AG09309 (cell line): ENCODE results near the gene MMP15.

Experiments
- DNase-seq: peaks from one replicate; pipeline ENCODE4 v3.0.0-alpha.2; 2010; ENCODE audit warnings: low read depth
- H3K4me3 ChIP-seq: 2 replicates; pipeline ENCODE4 v1.5.1; 2011; ENCODE audit warnings: mild to moderate bottlenecking, low read depth, low read length, moderate library complexity; ENCODE audit not compliant: control insufficient read depth
- TF ChIP-seq, protein P1 (sequence below): IDR thresholded peaks from 2 replicates; pipeline ENCODE4 v1.5.1; 2011; ENCODE audit warnings: mild to moderate bottlenecking, low read depth, low read length, inconsistent platforms; ENCODE audit not compliant: insufficient read depth, control insufficient read depth; ENCODE audit errors: missing control alignments

Gene MMP15

DNA sequence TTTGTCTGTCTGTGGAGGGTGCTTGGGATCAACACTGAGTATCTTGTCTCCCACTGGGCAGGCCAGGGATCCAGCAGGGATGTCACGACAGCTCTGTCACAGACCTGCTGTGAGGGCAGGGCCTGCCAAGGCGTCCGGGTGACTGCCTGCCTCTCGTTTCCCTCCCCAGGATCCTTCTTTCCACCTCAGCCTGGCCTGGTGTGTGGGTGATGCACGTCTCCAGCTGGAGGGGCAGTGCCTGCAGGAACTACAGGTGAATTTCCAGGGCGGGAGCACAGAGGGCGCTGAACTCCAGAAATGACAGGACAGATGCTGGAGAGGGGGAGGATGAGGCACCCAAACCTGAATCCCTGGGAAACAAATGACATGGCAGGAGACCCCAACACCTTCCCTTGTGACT, 6.8 kb upstream of the MMP15 start:
- DNase-seq, result no peak
- H3K4me3 ChIP-seq, result no peak overlapping the region
- TF ChIP-seq, protein P1, sequence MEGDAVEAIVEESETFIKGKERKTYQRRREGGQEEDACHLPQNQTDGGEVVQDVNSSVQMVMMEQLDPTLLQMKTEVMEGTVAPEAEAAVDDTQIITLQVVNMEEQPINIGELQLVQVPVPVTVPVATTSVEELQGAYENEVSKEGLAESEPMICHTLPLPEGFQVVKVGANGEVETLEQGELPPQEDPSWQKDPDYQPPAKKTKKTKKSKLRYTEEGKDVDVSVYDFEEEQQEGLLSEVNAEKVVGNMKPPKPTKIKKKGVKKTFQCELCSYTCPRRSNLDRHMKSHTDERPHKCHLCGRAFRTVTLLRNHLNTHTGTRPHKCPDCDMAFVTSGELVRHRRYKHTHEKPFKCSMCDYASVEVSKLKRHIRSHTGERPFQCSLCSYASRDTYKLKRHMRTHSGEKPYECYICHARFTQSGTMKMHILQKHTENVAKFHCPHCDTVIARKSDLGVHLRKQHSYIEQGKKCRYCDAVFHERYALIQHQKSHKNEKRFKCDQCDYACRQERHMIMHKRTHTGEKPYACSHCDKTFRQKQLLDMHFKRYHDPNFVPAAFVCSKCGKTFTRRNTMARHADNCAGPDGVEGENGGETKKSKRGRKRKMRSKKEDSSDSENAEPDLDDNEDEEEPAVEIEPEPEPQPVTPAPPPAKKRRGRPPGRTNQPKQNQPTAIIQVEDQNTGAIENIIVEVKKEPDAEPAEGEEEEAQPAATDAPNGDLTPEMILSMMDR, result no peak

DNA sequence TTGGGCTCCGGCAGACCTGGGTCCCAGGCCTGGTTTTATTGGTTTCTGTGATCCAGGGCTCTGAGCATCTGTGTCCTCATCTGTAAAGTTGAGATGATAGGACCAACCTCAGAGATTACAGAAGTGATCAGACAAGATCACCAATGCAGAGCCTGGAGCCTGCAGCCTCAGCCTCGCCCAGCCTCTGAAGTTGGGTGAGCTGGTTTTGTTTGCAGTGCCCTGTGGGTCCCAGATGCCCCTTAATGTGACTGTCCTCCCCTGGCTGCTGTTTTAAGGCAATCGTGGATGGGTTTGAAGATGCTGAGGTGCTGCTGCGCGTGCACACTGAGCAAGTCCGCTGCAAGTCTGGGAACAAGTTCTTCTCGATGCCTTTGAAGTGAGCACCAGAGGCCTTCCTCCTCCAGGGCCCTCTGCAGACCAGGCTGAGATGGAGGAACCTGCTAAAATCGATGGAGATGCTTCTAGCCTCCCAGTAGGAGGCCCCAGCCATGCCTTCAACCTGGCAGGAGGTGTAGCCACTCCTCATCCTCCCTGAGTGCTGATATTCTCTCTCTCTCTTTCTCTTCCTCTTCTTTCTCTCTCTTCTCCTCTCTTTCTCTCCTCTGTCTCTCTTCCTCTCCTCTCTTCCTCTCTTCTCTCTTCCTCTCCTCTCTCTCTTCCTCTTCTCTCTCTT, 5.6 kb upstream of the MMP15 start:
- DNase-seq, result no peak
- H3K4me3 ChIP-seq, result no peak overlapping the region
- TF ChIP-seq, protein P1, result no peak

DNA sequence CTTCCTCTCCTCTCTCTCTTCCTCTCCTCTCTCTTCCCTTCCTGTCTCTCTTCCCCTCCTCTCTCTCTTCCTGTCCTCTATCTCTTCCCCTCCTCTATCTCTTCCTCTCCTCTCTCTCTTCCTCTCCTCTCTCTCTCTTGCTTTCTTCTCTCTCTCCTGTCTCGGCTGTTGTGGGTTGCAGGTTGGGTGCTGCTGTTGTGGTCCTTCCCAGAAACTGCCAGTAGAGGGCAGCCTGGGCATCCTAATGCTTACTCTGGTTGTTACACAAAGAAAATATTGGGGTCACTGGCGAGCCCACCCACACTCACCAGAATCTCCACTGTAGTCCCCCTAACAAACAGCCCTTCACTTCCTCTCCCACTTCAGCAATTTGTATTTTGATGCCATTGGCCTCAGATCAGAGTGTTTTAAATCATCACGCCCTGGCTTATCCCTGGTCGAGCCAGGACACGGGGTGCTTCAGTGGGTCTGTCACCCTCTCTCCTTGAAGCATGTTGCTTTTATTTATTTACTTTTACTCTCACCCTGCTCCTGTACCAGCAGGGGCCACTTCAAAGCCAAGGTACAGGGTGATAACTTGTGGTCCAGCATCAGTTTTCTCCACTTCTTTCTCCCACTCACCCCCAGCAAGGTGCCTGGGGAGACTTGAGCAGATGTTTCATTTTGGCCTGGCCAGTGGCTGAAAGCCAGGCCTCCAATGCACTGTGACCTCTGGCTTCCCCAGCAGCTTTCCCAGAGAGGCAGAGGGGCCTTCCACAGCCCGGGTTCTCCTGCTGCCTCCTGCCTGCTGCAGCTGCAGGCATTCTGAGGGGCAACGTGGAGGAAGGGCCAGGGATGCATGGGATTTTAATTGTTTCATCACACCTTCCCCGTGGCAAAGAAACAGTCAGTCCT, 4.7 kb upstream of the MMP15 start:
- DNase-seq, result no peak
- H3K4me3 ChIP-seq, result no peak overlapping the region
- TF ChIP-seq, protein P1, result peak; percentile 91

DNA sequence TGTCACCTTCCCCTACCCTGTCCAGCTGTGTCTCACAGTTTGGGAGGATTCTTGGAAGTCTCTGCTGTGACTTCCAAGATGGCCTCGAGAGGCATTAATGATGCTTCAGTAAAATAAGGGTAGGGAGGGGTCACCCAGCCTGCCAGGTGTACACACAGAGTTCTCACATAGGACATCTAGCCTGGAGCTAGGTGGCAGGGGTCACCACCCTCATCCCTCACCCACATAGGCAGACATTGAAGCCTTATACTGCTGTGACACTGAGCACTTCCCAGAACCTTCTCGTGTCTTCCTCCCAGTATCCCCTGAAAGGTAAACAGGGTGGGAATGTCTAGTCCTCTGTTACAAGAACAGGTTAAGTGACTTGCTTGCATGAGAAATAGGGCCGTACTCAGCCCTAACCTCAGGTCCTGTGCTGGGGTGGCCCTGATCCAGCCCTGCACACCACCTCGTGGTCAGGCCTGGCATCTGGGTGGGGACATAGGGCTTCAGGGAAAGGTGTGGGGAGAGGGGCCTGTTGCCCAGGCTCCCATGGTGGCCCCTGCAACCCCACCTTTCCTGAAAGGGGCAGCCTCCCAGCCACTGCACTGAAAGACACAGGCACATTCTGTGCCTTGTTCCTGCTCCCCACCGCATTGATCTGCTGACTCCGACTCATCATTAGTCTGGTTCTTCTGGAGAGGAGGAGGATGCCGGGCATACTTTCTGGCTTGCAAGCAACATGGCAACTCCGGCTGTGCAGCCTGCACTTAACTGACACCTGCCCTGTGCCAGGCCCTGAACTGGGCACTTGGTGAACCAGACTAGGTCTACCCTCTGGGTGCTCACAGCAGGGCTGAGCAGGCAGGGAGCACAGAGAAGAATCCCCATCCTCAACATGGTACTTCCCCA, 3.6 kb upstream of the MMP15 start:
- no peak for DNase-seq
- no peak overlapping the region for H3K4me3 ChIP-seq

DNA sequence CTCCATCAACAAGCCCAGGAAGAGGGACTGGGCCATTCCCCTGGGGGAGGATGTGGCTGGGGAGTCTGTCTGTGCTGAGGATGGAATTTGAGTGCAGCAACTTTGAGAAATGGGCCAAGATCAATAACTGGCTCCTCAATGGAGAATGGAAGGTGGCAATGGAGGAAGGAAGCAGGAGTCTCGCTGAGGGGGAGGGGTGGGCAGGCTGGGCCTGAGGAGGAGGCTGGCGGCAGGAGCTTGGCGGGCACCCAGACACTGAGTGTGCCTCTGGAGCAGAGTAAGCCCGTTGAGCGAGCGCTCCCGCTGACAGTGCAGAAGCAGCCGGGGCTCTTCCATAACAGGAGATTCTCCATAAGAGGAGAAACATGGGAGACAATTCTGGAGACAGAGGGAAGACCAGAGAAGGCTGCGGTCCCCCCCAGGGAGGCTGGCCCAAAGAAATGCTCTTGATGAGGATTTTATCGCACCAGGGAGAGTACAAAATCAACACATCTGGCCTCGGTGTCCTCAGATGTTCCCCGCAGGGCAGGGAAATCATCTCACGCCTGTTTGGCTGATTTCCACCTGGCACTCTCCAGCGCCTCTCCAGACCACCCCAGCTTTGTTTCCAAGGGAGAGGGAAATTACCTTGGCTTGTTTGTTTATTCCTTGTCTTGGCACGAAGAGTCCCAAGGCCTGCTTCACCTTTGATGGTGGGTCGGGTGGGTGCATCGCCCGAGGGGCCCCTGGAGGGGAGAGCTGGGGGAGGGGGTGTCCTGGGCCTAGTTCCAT, 2.8 kb upstream of the MMP15 start:
- no peak overlapping the region for H3K4me3 ChIP-seq
- TF ChIP-seq, protein P1, result no peak
- peak; percentile 48 for DNase-seq

More for the DNA sequence above, 3.6 kb upstream of the MMP15 start:
- TF ChIP-seq, protein P1, result no peak
